H7 (cell line): ENCODE results near the gene ZNF277. TPM values are rescaled to one million over a fixed set of nuclear protein-coding genes. Genes with fewer than 3 reads are reported as not detected.

Source experiments
- total RNA-seq: library from RNA; depleted of rRNA; stranded (reverse); fragments of >200 nt; shearing (Covaris generic); gene quantifications from 2 replicates; pipeline ENCODE4 v1.2.3, GENCODE V29; 2014; rRNA removed

Gene ZNF277
- total RNA-seq, 1 experiment from 2014 or later = 29.8 TPM

Other genes with a start within 250 kb of the ZNF277 start
- 16.1 and 18.2 TPM in 2 replicates for gene DOCK4, start 296 bp upstream of the ZNF277 start, total RNA-seq
- gene IFRD1, start 243.8 kb downstream of the ZNF277 start, total RNA-seq = 54.1 and 65.1 TPM in 2 replicates